ENCODE results near the gene SIAH1.
"Not testable (repeated sequence)": the region's sequence is repeated elsewhere in the genome, so short reads cannot be mapped to it uniquely, and the experiment has no call there.

SIAH1 gene

GRCh38 chr16:48393485-48394354 is 8.5 kb upstream of the SIAH1 start:
- peak in 41 of 51 donors; percentile 7 to 84 (median 54) for DNase-seq

DNA sequence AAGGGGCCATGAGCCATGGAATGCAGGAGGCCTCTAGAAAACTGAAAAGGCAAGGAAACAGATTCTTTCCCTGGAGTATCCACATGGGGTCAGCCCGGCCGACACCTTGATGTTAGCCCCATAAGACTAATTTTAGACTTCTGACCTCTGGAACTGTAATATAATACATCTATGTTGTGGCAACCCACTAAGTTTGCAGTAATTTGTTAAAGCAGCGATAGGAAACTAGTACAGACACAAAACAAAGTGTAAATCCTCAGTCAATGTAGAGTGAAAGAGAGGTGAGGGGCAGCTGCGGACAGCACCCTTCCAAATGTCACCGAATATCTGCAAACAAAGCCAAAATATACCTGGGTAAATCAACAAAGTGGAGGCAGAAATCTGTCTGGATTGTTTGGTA is 7.2 kb upstream of the SIAH1 start:
- no peak for DNase-seq

DNA sequence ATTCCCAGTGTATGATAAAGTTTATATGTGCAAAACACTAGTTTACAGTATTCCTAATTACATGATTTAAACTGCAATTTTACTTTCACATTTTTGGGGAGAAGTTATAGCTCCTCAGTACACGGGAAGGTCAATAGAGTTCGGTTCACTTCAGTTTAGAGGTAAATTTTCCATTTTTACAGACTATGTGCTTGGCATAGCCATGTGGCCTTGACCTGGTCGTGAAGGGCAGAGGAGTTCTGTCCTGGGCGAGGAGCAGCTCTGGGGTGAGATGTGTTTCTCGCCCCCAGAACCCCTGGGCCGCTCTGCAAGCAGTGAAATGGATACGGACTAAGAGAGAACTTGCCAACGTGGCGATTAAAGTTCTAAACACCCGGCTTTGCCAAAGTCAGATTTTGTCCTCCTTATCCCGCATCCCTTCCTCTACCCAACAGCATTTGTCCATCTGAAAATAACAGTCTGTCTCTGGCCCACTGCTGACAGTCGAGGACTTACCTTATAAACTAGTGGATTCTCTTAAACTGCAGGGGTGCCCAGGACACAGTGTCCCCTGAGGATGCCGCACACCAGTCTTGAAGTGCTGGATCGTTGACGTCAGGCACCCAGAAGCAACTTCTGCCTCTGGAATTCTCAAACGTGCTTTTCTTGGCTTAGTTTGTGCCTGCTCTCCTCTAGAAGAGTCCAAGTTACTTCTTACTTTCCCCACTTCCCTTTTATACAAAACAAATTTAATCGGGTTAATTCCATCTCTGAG is 1.5 kb upstream of the SIAH1 start:
- DNase-seq, result no peak

DNA sequence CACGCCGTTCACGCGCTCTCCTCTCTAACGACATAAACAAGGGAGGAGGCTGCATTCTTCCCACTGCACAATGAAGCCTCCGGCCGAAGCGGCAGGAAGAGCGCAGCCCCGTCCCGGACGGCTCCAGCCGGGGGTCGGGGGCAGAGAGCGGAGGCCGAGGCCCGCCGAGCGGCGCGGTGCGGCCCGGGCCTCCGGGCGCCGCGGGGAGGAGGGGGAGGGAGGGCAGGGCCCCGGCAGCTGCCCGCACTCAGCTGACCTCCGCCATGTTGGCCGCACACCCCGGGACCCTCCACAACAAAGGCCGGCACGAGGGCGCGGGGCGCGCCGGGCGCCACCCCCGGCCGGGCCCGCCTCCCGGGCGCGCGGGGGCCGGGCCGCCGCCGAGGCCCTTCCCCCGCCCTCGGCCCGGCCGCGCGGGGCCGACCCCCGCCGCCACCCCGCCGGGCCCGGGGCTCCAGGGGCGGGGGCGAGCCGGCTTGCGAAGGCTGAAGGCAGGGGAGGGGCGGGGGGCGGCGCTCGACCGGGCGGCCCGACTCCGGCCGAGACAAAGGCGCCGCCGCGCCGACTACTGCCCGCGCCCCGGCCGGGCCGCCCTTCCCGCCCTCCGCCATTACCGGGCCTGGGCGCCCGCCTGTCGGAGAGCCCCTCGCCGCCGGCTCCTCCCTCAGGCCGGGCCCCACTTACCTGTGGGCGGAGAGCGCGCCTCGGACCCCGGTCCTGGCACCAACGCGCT is 527 bp downstream of the SIAH1 start:
- DNase-seq, result peak in 44 of 51 donors; percentile 14 to 79 (median 49)

GRCh38 chr16:48383877-48384519 is 1.2 kb downstream of the SIAH1 start:
- peak in 4 of 51 donors; percentile 7 to 28 (median 11) for DNase-seq

GRCh38 chr16:48383009-48383876 is 2.0 kb downstream of the SIAH1 start:
- DNase-seq, result no peak

- DNase-seq, result no peak
These were observed 3.1 kb downstream of the SIAH1 start for GRCh38 chr16:48382131-48382530.

GRCh38 chr16:48381201-48381600 is 4.0 kb downstream of the SIAH1 start:
- DNase-seq, result no peak

DNA sequence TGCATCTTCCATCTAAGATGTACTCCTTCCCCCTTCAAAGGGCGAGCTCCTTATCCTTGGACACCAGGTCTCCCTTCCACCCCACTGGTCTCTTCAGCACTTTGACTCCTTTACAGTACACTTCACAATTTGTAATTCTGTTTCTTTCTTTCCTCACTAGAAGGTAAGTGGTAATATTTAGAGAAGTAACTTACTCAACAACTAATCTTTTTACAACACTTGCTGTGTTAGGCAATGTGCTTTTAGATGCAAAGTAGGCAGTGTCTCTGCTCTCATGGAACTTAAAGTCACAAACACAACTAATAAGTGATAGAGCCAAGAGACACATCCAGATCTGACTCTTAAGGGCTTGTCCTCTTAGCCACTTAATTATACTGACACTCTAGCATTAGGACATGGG is 6.4 kb downstream of the SIAH1 start:
- no peak for DNase-seq

- no peak for DNase-seq
These were observed 6.9 kb downstream of the SIAH1 start for GRCh38 chr16:48378276-48378675.

GRCh38 chr16:48377301-48377700 is 7.9 kb downstream of the SIAH1 start:
- DNase-seq, result not testable (repeated sequence)

DNA sequence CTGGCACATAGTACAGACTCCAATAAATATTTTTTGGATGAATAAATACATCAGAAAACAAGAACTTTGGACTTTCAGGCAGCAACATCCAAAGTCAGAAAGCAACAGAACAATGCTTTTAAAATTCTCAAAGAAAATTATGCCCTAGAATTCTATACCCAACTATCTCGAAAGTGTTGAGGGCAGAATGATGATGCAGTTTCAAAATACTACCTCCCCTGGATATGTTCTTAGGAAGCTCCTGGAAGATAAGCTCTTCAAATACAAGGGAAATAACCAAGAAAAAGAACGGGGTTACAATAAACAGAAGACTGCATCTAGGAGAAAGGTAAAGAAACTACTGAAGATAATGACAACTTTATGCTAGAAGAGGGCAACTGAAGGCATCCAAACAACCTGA is 11.0 kb downstream of the SIAH1 start:
- no peak for DNase-seq

DNA sequence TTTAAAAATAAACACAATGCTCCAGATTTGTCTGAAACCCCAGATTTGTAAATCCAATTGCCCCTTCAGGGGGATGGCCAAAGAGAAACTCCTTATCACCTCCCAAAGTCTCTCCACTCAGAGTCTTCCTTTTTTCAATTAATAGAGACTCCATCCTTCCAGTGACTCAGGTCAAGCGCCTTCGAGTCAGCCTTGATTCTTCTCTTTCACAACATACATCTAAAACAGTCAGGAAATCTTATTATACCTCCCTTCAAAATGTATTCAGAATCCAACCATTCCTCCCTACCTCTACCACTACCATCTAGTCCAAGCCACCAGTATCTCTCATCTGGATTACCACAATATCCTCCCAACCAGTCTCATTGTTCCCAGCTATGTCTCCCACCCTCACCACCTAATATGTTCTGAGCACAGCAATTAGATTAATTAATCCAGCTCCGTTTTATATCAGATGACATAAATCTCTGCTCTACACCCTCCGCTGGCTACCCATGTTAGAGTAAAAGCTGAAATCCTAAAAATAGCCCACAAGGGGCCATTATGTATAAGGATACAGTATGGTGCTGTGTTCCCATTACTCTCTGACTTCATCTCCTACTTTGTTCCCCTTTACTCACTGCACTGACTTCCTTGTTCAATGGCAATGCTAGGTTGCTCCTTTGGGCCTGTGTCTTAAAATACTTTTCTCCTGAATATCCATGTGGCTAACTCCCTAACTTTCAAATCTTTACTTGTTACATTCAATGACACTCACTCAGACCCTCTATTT is 11.8 kb downstream of the SIAH1 start:
- DNase-seq, result no peak

GRCh38 chr16:48372744-48373143 is 12.5 kb downstream of the SIAH1 start:
- no peak for DNase-seq

GRCh38 chr16:48371393-48371780 is 13.8 kb downstream of the SIAH1 start:
- DNase-seq, result no peak

DNA sequence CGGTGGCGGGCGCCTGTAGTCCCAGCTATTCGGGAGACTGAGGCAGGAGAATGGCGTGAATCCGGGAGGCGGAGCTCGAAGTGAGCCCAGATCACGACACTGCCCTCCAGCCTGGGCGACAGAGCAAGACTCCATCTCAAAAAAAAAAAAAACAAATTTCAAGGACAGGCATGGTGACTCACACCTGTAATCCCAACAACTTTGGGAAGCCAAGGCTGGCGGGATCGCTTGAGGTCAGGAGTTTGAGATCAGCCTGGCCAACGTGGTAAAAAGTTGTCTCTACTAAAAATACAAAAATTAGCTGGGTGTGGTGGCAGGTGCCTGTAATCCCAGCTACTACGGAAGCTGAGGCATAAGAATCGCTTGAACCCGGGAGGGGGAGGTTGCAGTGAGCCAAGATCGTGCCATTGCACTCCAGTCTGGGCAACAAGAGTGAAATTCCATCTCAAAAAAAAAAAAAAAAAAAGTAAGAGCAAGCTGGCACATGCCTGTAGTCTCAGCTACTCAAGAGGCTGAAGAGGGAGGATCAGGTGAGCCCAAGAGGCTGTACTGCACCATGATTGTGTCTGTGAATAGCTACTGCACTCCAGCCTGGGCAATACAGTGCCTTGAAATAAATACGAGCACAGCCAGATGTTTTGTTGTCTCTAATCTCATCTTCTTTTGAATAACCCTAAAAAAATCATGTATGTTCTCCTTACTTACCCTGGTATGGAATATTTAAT is 14.4 kb downstream of the SIAH1 start:
- not testable (repeated sequence) for DNase-seq

DNA sequence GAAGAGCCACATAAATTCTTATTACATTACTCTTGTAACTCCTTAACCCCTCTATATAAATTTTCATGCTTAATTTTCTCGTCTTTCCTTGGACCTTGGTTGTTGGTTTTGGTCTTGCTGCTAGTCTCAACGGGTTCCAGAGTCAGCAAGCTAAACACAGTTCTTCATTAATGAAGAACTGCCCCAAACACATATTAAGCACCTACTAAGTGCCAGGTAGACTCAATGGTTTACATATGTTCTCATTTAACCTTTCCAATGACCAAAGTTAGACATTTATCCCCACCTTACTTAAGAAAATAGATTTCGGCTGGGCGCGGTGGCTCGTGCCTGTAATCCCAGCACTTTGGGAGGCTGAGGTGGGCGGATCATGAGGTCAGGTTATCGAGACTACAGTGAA is 15.0 kb downstream of the SIAH1 start:
- no peak for DNase-seq

DNA sequence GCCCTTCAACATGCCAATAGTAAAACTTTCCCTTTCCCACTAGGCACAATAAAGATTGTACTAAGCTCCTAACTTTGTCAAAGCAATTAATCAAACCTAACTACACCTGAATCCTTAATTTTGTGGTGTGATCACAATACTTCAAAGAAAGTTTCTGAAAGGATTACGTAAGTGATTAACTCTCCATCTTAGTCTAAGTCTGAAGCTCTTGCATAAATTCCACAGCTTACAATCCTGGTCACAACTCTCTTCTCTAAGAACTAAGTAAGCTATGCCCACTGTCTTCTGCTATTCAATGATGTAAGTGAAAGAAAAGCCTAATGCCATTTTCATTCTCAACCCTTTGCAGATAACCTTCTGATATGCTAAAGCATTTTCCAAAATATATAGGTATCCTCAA is 15.4 kb downstream of the SIAH1 start:
- no peak for DNase-seq

- no peak for DNase-seq
These were observed 17.7 kb downstream of the SIAH1 start for GRCh38 chr16:48367441-48368049.
